Measurements from ENCODE around the gene ONECUT3. TPM values are rescaled to one million over a fixed set of nuclear protein-coding genes. Genes with fewer than 3 reads are reported as not detected.

The ONECUT3 gene
- total and polyA plus RNA-seq, 7 experiments from 2014 or later, result not detected

- Mint-ChIP-seq H3K27me3 (peaks cover 57 to 70% (median 68%) of the 10 kb centered on the region in 5 donors), H3K36me3 (peaks cover 0 to 17% (median 2%) of the 10 kb centered on the region in 5 donors), H3K9me3 (peaks cover 6 to 35% (median 19%) of the 10 kb centered on the region in 11 donors), H3K4me1 (peaks cover 0 to 7% (median 5%) of the 10 kb centered on the region in 7 donors), H3K27ac (no peak overlapping the region), H3K4me3 (no peak overlapping the region)
- no peak overlapping the region for H3K4me3 ChIP-seq (ENCODE audit: low read length)
- DNase-seq, result no peak
- ChIA-PET POLR2A (no interaction called here), CTCF (no interaction called here)
- intact Hi-C loops (cut with micrococcal nuclease), result no loop called here
- H3K27ac ChIP-seq (ENCODE audit: low read depth, low read length), result no peak overlapping the region
- no peaks in the 10 kb centered on the region for H3K4me1 ChIP-seq (ENCODE audit: control insufficient read depth in 2 of 2, insufficient read depth in 2 of 2, low read length in 2 of 2)
- no peaks in the 10 kb centered on the region for H3K36me3 ChIP-seq (ENCODE audit: control insufficient read depth in 2 of 3, insufficient read depth in 3 of 3, low read length in 3 of 3)
- H3K9me3 ChIP-seq (ENCODE audit: control insufficient read depth in 2 of 3, low read length in 3 of 3), result peaks cover 0 to 11% (median 0%) of the 10 kb centered on the region in 3 experiments
- ATAC-seq, result no peak
- H3K27me3 ChIP-seq (ENCODE audit: control insufficient read depth in 2 of 2, insufficient read depth in 2 of 2, low read length in 2 of 2), result peaks cover 0 to 11% of the 10 kb centered on the region in 2 donors
These were observed 21.9 kb downstream of the ONECUT3 start for GRCh38 chr19:1774989-1775772.

DNA sequence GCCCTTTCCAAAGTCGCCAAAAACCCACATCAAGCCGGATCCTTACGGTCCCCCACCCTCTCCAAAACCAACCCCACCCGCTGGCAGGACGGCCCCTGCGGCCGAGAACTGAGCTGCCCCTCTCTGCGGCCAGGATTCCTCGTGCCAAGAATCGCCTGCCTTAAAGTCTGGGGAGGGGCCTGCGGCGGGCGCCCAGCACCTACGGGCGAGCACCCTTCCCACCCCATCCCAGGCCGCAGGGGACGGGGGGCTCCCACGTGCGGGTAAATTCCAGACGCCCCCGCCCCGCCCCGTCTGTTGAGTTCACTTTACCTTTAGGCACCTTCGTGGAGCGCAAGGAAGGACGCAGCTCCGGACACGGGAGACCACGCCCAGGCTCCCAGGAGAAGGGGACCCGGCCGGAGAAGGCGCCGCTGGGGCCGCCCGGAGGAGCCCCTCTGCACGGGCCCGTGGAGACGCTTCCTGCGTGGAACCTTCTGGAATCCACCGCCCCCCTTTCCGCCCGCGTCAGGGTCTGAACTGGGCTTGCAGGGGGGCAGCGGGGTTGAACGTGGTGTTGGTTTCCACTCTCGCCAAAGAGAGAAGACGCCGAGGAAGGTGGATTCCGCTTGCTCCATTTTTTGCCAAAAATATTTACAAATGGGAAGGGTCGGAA is 22.8 kb downstream of the ONECUT3 start:
- Histone ChIP-seq H3K27me3 (ENCODE audit: control insufficient read depth in 2 of 2, insufficient read depth in 2 of 2, low read length in 2 of 2) (peaks cover 0 to 11% of the 10 kb centered on the region in 2 donors), H3K4me1 (ENCODE audit: control insufficient read depth in 2 of 2, insufficient read depth in 2 of 2, low read length in 2 of 2) (no peaks in the 10 kb centered on the region)
- H3K4me3 Mint-ChIP-seq, result no peak overlapping the region

GRCh38 chr19:1776606-1777147 is 23.4 kb downstream of the ONECUT3 start:
- peak overlapping the region in 1 of 9 donors; percentile 46 for H3K27ac Mint-ChIP-seq
- ChIA-PET POLR2A (no interaction called here), CTCF (interaction anchor here (0.6 kb wide), 1 partner anchor 103 kb away, joined by 3 read pairs; no protein-coding TSS in a partner anchor)
- H3K4me3 Mint-ChIP-seq, result peak overlapping the region in 1 of 10 donors; percentile 44
- H3K9me3 ChIP-seq (ENCODE audit: control insufficient read depth in 2 of 3, low read length in 3 of 3), result peaks cover 0 to 2% (median 0%) of the 10 kb centered on the region in 3 experiments
- peaks cover 0 to 28% (median 6%) of the 10 kb centered on the region in 11 donors for H3K9me3 Mint-ChIP-seq
- no peak overlapping the region for H3K27ac ChIP-seq (ENCODE audit: low read depth, low read length)
- H3K27me3 Mint-ChIP-seq, result peaks cover 54 to 68% (median 65%) of the 10 kb centered on the region in 5 donors
- H3K36me3 Mint-ChIP-seq, result peaks cover 0 to 6% (median 0%) of the 10 kb centered on the region in 5 donors
- peaks cover 0 to 11% of the 10 kb centered on the region in 2 donors for H3K27me3 ChIP-seq (ENCODE audit: control insufficient read depth in 2 of 2, insufficient read depth in 2 of 2, low read length in 2 of 2)
- intact Hi-C loops (cut with micrococcal nuclease), result no loop called here
- H3K4me1 ChIP-seq (ENCODE audit: control insufficient read depth in 2 of 2, insufficient read depth in 2 of 2, low read length in 2 of 2), result no peaks in the 10 kb centered on the region
- no peak overlapping the region for H3K4me3 ChIP-seq (ENCODE audit: low read length)
- H3K4me1 Mint-ChIP-seq, result peaks cover 0 to 7% (median 5%) of the 10 kb centered on the region in 7 donors
- no peak for DNase-seq
- no peak for ATAC-seq
- H3K36me3 ChIP-seq (ENCODE audit: control insufficient read depth in 2 of 3, insufficient read depth in 3 of 3, low read length in 3 of 3), result no peaks in the 10 kb centered on the region

More for the DNA sequence above, 22.8 kb downstream of the ONECUT3 start:
- H3K36me3 ChIP-seq (ENCODE audit: control insufficient read depth in 2 of 3, insufficient read depth in 3 of 3, low read length in 3 of 3), result no peaks in the 10 kb centered on the region
- POLR2A ChIA-PET, result no interaction called here
- intact Hi-C loops (cut with micrococcal nuclease), result no loop called here
- Mint-ChIP-seq H3K4me1 (peaks cover 0 to 7% (median 5%) of the 10 kb centered on the region in 7 donors), H3K27me3 (peaks cover 56 to 68% (median 67%) of the 10 kb centered on the region in 5 donors), H3K27ac (no peak overlapping the region), H3K9me3 (peaks cover 2 to 33% (median 10%) of the 10 kb centered on the region in 11 donors), H3K36me3 (peaks cover 0 to 8% (median 0%) of the 10 kb centered on the region in 5 donors)
- CTCF ChIA-PET, result no interaction called here
- ATAC-seq (no peak), DNase-seq (no peak)
- H3K9me3 ChIP-seq (ENCODE audit: control insufficient read depth in 2 of 3, low read length in 3 of 3), result peaks cover 0 to 2% (median 0%) of the 10 kb centered on the region in 3 experiments
- no peak overlapping the region for H3K4me3 ChIP-seq (ENCODE audit: low read length)
- no peak overlapping the region for H3K27ac ChIP-seq (ENCODE audit: low read depth, low read length)

DNA sequence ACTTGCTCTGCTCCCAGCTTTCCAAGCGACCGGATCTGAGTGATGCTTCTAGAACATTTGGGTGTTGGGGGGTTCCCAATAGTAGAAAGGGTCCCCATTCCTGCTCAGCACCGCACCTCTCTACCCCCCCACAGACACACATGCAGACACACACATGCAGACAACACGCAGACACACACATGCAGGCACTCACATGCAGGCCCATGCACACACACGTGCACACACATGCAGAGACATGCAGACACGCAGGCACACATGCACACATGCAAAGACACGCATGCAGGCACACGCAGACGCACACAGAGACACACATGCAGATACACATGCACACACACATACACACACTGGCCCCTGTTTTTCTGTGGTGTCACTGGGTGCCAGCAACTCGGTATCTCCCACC is 23.8 kb downstream of the ONECUT3 start:
- ChIA-PET POLR2A (no interaction called here), CTCF (interaction anchor here (0.6 kb wide), 1 partner anchor 104 kb away, joined by 3 read pairs; no protein-coding TSS in a partner anchor)
- Histone ChIP-seq H3K4me3 (ENCODE audit: low read length) (no peak overlapping the region), H3K36me3 (ENCODE audit: control insufficient read depth in 2 of 3, insufficient read depth in 3 of 3, low read length in 3 of 3) (no peaks in the 10 kb centered on the region), H3K9me3 (ENCODE audit: control insufficient read depth in 2 of 3, low read length in 3 of 3) (peaks cover 0 to 7% (median 0%) of the 10 kb centered on the region in 3 experiments), H3K27me3 (ENCODE audit: control insufficient read depth in 2 of 2, insufficient read depth in 2 of 2, low read length in 2 of 2) (peaks cover 0 to 11% of the 10 kb centered on the region in 2 donors), H3K27ac (ENCODE audit: low read depth, low read length) (no peak overlapping the region), H3K4me1 (ENCODE audit: control insufficient read depth in 2 of 2, insufficient read depth in 2 of 2, low read length in 2 of 2) (no peaks in the 10 kb centered on the region)
- DNase-seq (no peak), ATAC-seq (no peak)
- peak overlapping the region in 1 of 9 donors; percentile 16 for H3K27ac Mint-ChIP-seq
- peaks cover 0 to 6% (median 0%) of the 10 kb centered on the region in 5 donors for H3K36me3 Mint-ChIP-seq
- H3K4me3 Mint-ChIP-seq, result no peak overlapping the region
- intact Hi-C loops (cut with micrococcal nuclease), result no loop called here
- H3K27me3 Mint-ChIP-seq, result peaks cover 56 to 69% (median 65%) of the 10 kb centered on the region in 5 donors
- H3K9me3 Mint-ChIP-seq, result peaks cover 0 to 29% (median 10%) of the 10 kb centered on the region in 11 donors
- peaks cover 0 to 7% (median 5%) of the 10 kb centered on the region in 7 donors for H3K4me1 Mint-ChIP-seq

GRCh38 chr19:1779574-1779973 is 26.3 kb downstream of the ONECUT3 start:
- H3K27ac Mint-ChIP-seq, result no peak overlapping the region
- no peak overlapping the region for H3K4me3 ChIP-seq (ENCODE audit: low read length)
- intact Hi-C loops (cut with micrococcal nuclease), result no loop called here
- peaks cover 0 to 7% (median 5%) of the 10 kb centered on the region in 7 donors for H3K4me1 Mint-ChIP-seq
- H3K9me3 Mint-ChIP-seq, result peaks cover 0 to 26% (median 5%) of the 10 kb centered on the region in 11 donors
- no peaks in the 10 kb centered on the region for H3K4me1 ChIP-seq (ENCODE audit: control insufficient read depth in 2 of 2, insufficient read depth in 2 of 2, low read length in 2 of 2)
- H3K27me3 ChIP-seq (ENCODE audit: control insufficient read depth in 2 of 2, insufficient read depth in 2 of 2, low read length in 2 of 2), result peaks cover 0 to 11% of the 10 kb centered on the region in 2 donors
- no peak for ATAC-seq
- no peak for DNase-seq
- POLR2A ChIA-PET, result no interaction called here
- no peaks in the 10 kb centered on the region for H3K36me3 ChIP-seq (ENCODE audit: control insufficient read depth in 2 of 3, insufficient read depth in 3 of 3, low read length in 3 of 3)
- H3K36me3 Mint-ChIP-seq, result peaks cover 0 to 4% (median 0%) of the 10 kb centered on the region in 5 donors
- no peak overlapping the region for H3K27ac ChIP-seq (ENCODE audit: low read depth, low read length)
- H3K27me3 Mint-ChIP-seq, result peaks cover 46 to 60% (median 53%) of the 10 kb centered on the region in 5 donors
- no peak overlapping the region for H3K4me3 Mint-ChIP-seq
- CTCF ChIA-PET, result interaction anchor here (1.1 kb wide), 1 partner anchor 10 kb away, joined by 4 read pairs; no protein-coding TSS in a partner anchor
- H3K9me3 ChIP-seq (ENCODE audit: control insufficient read depth in 2 of 3, low read length in 3 of 3), result peaks cover 0 to 8% (median 0%) of the 10 kb centered on the region in 3 experiments

DNA sequence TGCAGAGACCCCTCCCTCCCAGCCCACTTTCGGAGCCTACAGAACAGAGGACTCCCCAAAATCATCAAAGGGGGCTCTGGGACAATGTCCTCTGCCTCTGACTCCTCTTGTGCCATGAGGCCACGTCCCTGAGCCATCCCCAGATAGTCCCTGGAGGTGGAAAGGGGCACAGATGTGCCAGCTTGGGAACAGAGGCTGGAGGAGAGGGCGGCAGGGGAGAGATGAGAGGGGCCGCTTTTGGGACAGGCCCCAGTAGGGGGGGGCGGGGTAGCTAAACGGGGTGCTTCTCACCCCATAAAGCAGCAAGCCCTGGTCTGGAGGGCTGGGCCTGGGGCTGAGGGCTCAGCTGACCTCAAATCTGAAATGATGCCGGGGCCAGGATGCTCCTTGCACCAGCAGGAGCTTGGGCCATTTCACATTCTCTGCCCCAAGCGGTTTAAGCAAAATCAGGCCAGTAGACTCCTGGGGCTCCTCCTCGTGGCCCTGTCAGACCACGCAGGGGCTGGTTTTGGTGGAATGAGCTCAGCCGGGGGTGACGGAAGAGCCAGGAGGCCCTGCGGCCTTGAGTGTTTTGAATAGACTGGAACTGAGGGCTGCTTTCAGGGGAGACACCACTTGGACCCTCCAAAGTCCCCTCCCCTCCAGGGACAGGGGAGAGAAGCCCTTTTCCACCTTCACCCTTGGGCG is 27.1 kb downstream of the ONECUT3 start:
- intact Hi-C loops (cut with micrococcal nuclease), result no loop called here
- peaks cover 0 to 8% (median 0%) of the 10 kb centered on the region in 3 experiments for H3K9me3 ChIP-seq (ENCODE audit: control insufficient read depth in 2 of 3, low read length in 3 of 3)
- no peak overlapping the region for H3K27ac Mint-ChIP-seq
- peaks cover 0 to 11% of the 10 kb centered on the region in 2 donors for H3K27me3 ChIP-seq (ENCODE audit: control insufficient read depth in 2 of 2, insufficient read depth in 2 of 2, low read length in 2 of 2)
- no peaks in the 10 kb centered on the region for H3K36me3 ChIP-seq (ENCODE audit: control insufficient read depth in 2 of 3, insufficient read depth in 3 of 3, low read length in 3 of 3)
- ChIA-PET CTCF (interaction anchor here (1.3 kb wide), 1 partner anchor 46 kb away, joined by 9 read pairs; no protein-coding TSS in a partner anchor), POLR2A (no interaction called here)
- H3K4me3 ChIP-seq (ENCODE audit: low read length), result no peak overlapping the region
- no peak overlapping the region for H3K4me3 Mint-ChIP-seq
- peaks cover 43 to 68% (median 53%) of the 10 kb centered on the region in 5 donors for H3K27me3 Mint-ChIP-seq
- peaks cover 0 to 4% (median 0%) of the 10 kb centered on the region in 5 donors for H3K36me3 Mint-ChIP-seq
- H3K27ac ChIP-seq (ENCODE audit: low read depth, low read length), result no peak overlapping the region
- no peaks in the 10 kb centered on the region for H3K4me1 ChIP-seq (ENCODE audit: control insufficient read depth in 2 of 2, insufficient read depth in 2 of 2, low read length in 2 of 2)
- ATAC-seq, result no peak
- no peak for DNase-seq
- H3K4me1 Mint-ChIP-seq, result peaks cover 0 to 7% (median 5%) of the 10 kb centered on the region in 7 donors
- peaks cover 0 to 26% (median 5%) of the 10 kb centered on the region in 11 donors for H3K9me3 Mint-ChIP-seq
